ENCODE measurements around the gene E2F2. TPM values are rescaled to one million over a fixed set of nuclear protein-coding genes. Genes with fewer than 3 reads are reported as not detected.

The E2F2 gene
- total RNA-seq, 1 donor from 2014 or later, result 9.4 TPM

DNA sequence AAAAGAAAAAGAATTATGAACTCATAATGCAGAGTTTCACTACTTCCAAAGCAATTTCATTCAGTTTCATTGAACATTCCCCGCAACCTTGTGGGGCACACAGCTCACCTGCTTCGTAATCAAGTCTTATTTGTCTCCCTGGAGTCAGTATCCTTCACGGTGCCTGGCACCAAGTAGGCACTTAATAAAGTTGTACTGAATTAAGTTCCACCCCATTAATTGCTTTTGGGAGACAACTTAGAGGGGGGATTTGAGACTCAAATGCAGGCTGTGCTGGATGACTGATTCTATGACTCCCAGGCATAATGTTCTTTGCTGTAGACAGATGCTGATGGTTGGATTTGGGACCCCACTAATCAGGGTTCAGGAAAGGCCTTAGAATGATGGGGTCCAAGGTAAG lies 34.7 kb upstream of the E2F2 start:
- Mint-ChIP-seq H3K9me3 (no peaks in the 10 kb centered on the region), H3K4me1 (ENCODE audit: unreplicated experiment) (peaks cover 72% of the 10 kb centered on the region), H3K27ac (peak overlapping the region; percentile 72), H3K27me3 (no peaks in the 10 kb centered on the region), H3K4me3 (peak overlapping the region; percentile 73), H3K36me3 (no peaks in the 10 kb centered on the region)
- TF ChIP-seq, protein P1, sequence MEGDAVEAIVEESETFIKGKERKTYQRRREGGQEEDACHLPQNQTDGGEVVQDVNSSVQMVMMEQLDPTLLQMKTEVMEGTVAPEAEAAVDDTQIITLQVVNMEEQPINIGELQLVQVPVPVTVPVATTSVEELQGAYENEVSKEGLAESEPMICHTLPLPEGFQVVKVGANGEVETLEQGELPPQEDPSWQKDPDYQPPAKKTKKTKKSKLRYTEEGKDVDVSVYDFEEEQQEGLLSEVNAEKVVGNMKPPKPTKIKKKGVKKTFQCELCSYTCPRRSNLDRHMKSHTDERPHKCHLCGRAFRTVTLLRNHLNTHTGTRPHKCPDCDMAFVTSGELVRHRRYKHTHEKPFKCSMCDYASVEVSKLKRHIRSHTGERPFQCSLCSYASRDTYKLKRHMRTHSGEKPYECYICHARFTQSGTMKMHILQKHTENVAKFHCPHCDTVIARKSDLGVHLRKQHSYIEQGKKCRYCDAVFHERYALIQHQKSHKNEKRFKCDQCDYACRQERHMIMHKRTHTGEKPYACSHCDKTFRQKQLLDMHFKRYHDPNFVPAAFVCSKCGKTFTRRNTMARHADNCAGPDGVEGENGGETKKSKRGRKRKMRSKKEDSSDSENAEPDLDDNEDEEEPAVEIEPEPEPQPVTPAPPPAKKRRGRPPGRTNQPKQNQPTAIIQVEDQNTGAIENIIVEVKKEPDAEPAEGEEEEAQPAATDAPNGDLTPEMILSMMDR (conservative IDR thresholded peaks at IDR 0.05), result peak; percentile 4
- DNase-seq (ENCODE audit: extremely low spot score, unreplicated experiment), result no peak

DNA sequence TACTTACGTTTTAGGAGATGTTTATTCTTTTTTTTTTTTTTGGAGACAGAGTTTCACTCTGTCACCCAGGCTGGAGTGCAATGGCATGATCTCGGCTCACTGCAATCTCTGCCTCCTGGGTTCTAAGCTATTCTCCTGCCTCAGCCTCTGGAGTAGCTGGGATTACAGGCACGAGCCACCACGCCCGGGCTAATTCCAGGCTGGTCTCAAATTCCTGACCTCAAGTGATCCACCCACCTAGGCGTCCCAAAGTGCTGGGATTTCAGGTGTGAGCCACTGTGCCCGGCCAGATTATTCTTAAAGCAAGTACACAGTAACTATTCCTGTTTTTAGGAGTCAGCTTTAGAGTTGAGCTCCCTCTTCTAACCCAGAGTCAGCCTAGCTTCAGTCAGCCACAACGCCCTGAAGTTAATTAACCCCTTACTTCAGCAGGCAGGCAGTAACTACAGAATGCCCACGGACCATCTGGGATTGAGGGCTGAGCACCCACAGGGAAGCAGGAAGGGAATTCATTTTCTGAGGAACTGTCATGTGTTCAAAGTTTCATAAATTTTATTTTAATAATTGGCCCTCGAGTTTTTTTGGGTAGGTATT lies 33.6 kb upstream of the E2F2 start:
- DNase-seq (ENCODE audit: extremely low spot score, unreplicated experiment), result no peak
- TF ChIP-seq, protein P1 (conservative IDR thresholded peaks at IDR 0.05), result no peak

DNA sequence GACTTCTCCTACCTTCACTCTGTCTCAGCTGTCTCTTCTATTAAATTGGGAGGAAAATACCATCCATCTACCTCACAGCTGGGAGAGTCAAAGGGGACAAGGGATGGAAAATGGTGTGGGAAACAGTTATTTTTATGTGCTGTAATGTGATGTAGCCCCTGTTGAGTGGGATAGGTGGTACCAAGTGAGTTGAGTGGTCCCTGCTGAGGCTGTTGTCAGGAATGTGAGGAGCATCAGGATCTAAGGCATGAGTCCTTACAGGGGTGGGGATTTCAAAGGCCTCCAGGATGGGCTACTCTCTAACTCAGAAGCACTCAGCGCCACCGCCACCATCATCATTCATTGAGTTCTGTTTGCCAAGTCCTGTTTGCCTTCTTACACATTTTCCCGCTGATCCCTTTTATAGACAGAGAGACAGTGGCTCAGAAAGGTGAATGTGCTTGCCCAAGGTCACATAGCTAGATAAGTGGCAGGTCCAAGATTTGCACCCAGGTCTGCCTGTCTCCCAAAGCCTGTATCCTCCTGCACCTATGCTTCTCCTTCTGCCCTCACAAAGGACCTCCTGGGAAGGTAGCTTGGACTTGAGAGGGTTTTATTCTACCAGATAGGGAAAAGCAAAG lies 32.8 kb upstream of the E2F2 start:
- Mint-ChIP-seq H3K4me3 (peak overlapping the region; percentile 73), H3K27ac (peak overlapping the region; percentile 99), H3K9me3 (no peaks in the 10 kb centered on the region), H3K27me3 (no peaks in the 10 kb centered on the region), H3K4me1 (ENCODE audit: unreplicated experiment) (peaks cover 64% of the 10 kb centered on the region), H3K36me3 (no peaks in the 10 kb centered on the region)
- DNase-seq (ENCODE audit: extremely low spot score, unreplicated experiment), result no peak
- TF ChIP-seq, protein P1 (conservative IDR thresholded peaks at IDR 0.05), result no peak

More for the DNA sequence above, 33.6 kb upstream of the E2F2 start:
- Mint-ChIP-seq H3K4me3 (peak overlapping the region; percentile 49), H3K36me3 (no peaks in the 10 kb centered on the region), H3K4me1 (ENCODE audit: unreplicated experiment) (peaks cover 70% of the 10 kb centered on the region), H3K9me3 (no peaks in the 10 kb centered on the region), H3K27me3 (no peaks in the 10 kb centered on the region), H3K27ac (peak overlapping the region; percentile 99)

DNA sequence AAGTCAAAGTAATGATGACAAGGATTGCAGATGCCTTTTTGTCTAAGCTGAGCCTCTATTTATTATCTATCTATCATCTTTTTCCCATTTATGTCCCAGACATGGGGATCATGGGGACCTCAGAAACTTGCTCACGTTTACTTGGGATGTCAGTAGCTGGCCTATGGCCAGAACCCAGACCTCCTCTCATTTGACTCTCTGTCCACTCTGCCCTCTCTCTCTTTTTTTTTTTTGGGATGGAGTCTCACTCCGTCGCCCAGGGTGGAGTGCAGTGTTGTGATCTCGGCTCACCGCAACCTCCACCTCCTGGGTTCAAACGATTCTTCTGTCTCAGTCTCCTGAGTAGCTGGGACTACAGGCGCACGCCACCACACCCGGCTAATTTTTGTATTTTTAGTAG lies 32.0 kb upstream of the E2F2 start:
- Mint-ChIP-seq H3K4me1 (ENCODE audit: unreplicated experiment) (peaks cover 58% of the 10 kb centered on the region), H3K27ac (peak overlapping the region; percentile 99), H3K27me3 (no peaks in the 10 kb centered on the region), H3K9me3 (no peaks in the 10 kb centered on the region), H3K4me3 (peak overlapping the region; percentile 73), H3K36me3 (no peaks in the 10 kb centered on the region)
- no peak for DNase-seq (ENCODE audit: extremely low spot score, unreplicated experiment)
- TF ChIP-seq, protein P1 (conservative IDR thresholded peaks at IDR 0.05), result no peak

DNA sequence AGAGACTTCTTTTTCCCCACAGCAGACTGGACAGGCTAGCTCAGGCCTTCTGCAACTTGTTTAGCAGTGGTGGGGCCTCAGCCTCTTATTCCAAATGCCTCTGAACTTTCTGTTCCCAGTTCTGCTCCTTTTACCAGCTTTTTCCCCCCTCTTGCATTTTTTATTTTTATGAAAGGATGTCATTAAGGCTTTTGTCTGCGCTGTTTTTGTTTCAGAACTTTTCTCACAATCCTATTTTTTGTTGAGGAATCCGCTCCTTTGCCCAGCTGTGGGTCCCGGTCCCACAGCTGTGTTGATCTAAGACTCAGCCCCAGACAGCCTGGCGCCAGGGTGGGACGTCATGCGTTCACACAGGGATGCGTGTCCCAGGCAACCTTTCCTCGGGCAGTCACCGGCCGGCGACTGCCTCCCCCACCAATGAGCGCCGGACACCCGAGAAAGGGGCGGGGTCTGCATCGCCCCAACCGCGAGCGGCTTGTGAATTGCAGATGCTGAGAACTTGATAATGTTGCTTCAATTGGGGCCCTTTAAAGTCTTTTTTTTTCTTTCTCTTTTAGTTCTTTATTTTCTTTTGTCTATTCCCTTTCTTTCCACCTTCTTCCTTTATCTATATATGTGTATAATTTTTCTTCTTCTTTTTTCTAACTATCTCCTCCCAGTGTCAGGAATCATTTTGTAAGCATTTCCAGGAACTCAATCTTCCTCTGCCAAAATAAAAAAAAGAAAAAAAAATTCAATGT lies 31.3 kb upstream of the E2F2 start:
- Mint-ChIP-seq H3K27ac (peak overlapping the region; percentile 99), H3K9me3 (no peaks in the 10 kb centered on the region), H3K36me3 (peaks cover 6% of the 10 kb centered on the region), H3K4me1 (ENCODE audit: unreplicated experiment) (peaks cover 54% of the 10 kb centered on the region), H3K27me3 (peaks cover 3% of the 10 kb centered on the region), H3K4me3 (peak overlapping the region; percentile 84)
- TF ChIP-seq, protein P1 (conservative IDR thresholded peaks at IDR 0.05), result no peak
- peak; percentile 97 for DNase-seq (ENCODE audit: extremely low spot score, unreplicated experiment)
